Right renal pelvis (tissue), 4 donors: ENCODE measurements around the gene PPIAL4G. TPM values are rescaled to one million over a fixed set of nuclear protein-coding genes. Genes with fewer than 3 reads are reported as not detected.
"Not testable (repeated sequence)": the region's sequence is repeated elsewhere in the genome, so short reads cannot be mapped to it uniquely, and the experiment has no call there.

ENCODE experiments used
- DNase-seq, 4 donors: peaks; one replicate each; pipeline ENCODE4 v3.0.0-alpha.2; 2013; ENCODE audit warnings: low read depth in 4 of 4, low spot score in 3 of 4, missing footprints in 1 of 4
- polyA plus RNA-seq, 4 donors: library from polyadenylated mRNA; unstranded; fragments of 120-200 nt; gene quantifications; one replicate each; pipeline ENCODE4 v1.2.1, GENCODE V29; 2013; ENCODE audit not compliant: insufficient read length in 4 of 4

Gene PPIAL4G
- polyA plus RNA-seq, result under 1 TPM in 1 of 4 donors, not detected in 3; 0.05 TPM

DNA sequence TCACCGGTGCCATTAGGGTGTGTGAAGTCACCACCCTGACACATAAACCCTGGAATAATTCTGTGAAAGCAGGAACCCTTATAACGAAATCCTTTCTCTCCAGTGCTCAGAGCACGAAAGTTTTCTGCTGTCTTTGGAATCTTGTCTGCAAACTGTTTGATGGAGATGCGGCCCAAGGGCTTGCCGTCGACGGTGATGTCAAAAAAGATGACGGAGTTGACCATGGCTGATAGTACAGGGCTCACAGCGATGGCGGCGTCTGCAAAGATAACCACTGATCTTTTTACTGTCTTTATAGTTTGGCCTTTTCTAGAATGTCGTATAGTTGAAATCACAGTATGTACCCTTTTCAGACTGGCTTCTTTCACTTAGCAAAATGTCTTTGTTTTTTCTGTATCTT is at the start of gene PPIAL4G:
Gene PPIAL4G, minus strand, starts transcription at position 274 of the 400 bp plus-strand sequence. Its CDS starts 50 bp downstream, at position 224.
- DNase-seq, result not testable (repeated sequence)

DNA sequence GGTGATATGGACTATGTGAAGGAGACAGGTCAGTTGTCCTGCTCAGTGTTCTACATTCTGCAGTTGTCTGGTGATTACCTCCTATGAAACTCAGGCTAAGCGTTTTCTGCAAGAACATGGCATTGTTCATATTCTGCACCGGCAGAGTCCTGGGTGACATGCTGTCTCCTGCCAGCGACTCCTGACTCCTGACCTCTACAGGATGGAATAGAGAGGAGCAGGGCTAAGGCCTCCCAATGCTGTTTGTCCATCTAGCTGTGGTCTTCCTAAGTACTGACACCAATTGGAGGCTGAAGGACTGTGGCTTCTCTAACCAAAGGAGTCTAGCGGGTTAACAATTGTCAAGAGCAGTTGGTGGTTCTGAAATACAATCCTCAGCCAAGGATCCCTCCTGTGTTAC is 49.1 kb upstream of the PPIAL4G start:
- DNase-seq, result not testable (repeated sequence)

DNA sequence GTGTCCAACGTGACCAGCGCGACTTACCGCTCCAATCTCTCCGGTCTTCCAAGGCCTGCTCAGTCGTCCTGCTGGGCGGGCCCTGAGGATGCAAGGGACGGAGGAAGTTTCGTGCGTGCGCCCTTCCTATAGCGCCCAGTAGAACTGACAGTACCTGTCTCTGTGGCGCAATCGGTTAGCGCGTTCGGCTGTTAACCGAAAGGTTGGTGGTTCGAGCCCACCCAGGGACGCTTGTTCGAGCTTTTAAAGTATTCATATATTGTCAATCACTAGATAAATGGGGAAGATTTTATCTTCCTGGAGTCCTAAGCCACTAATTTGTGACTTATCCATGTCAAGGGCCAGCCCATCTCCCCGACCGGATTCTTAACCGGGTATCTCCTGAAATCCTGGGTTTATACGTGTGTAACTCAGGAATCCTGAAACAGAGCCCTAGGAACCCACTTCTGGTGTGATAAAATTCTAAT is 46.0 kb upstream of the PPIAL4G start:
- not testable (repeated sequence) for DNase-seq

DNA sequence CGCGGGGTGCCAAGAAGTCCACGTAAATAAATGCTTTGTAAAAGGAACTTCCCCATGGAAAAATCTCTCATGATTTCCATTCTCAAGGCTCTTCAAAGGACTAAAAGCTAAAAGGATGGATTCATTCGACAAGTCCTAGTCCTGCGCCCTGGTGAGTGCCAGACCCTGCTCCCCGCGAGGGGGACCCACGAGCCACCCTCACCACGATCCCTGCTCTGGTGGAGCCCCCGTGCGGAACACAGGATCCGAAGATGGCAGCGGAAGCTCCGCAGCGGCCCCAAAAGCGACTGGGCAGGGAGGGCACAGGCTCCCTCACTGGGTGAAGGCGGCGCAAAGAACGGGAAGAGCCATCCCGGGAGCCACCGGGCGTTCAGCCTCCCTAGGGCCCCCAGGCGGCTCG is 45.5 kb upstream of the PPIAL4G start:
- DNase-seq, result not testable (repeated sequence)

DNA sequence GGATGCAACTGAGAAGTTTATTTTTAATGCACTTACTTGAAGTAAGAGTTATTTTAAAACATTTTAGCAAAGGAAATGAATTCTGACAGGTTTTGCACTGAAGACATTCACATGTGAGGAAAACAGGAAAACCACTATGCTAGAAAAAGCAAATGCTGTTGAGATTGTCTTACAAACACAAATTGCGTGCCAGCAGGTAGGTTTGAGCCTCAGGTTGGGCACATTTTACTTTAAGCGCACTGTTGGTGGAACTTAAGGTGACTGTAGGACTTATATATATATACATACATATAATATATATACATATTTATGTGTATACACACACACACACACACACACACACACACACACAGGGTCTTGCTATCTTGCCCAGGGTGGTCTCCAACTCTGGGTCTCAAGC is 43.5 kb upstream of the PPIAL4G start:
- DNase-seq, result not testable (repeated sequence)

DNA sequence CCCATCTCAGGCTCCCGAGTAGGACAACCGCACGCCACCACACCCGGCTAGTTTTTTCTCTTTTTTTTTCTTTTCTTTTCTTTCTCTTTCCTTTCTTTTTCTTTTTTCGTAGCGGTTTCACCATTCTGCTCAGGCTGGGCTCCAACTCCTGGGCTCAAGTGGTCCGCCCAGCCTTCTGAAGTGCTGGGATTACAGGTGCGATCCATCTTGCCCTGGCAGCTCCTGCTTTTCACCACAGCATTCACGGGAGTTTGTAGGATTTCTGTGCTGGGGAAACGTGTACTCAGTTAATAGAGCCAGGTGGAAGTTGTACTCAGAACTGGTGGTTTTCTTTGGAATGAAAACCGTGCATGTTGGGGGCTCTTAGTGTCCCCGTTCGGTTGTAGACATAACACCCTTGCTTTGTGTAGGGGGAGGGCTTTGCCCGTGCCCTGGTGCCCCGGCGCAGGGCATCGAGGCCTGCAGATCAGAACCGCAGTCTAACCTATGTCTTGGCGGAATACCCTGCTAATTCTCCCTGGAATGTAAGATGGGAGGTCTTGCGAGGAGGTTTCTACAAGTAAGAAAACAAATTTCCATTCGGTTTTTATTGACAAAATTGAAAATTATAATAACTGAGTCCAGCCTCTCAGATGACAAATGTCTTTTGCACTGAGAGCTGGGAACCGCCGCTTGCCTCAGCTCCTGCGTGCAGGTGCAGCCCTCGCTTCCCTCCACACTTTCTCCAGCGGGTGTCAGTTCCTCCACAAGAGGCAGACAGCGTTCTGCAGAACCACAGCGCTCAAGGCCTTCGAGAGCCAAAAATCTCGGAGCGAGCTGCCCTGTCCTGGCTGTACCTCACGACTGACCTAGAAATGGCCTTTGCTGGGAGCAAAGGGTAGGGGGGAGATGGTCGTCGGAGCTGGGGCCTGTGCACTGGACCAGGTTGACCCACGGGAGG is 40.4 kb upstream of the PPIAL4G start:
- DNase-seq, result not testable (repeated sequence)

- peak; percentile 79 to 92 (median 90) for DNase-seq
Observed at GRCh38 chr1:148522561-148523204, 39.6 kb upstream of the PPIAL4G start.

GRCh38 chr1:148522072-148522471 is 39.0 kb upstream of the PPIAL4G start:
- peak; percentile 60 to 75 (median 69) for DNase-seq

DNA sequence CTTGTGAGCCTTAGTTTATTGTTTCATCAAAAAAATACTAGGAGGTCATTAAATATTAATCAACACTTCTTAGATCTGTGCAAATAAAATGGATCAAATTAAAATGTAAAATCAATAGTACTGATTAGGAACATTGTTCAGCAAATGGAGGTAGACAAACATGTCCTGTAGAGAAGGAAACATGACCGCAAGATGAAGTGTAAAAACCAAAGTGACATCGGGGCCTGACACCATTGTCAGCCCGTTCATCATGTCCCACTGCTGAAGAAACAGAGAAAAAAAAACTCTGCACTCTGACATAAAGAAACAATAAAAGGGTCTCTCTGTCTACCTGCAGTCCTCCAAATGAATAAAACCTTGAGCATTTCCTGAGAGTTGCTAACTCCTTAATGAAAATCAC is 31.2 kb upstream of the PPIAL4G start:
- DNase-seq, result not testable (repeated sequence)

GRCh38 chr1:148512571-148513184 is 29.6 kb upstream of the PPIAL4G start:
- DNase-seq, result not testable (repeated sequence)

DNA sequence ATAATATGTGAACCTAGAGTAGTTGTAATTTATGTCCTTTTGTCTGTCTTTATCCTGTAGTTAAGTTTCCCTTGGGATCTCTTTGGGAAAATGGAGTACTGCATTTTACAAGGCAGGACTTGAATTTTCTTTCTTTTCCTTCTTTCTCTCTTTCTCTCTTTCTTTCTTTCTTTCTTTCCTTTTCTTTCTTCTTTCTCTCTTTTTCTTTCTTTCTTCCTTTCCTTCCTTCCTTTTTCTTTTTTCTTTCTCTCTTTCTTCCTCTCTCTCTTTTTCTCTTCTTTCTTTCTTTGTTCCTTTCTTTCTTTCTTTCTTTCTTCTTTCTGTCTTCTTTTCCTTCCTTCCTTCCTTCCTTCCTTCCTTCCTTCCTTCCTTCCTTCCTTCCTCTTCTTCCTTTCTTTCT is 10.8 kb upstream of the PPIAL4G start:
- DNase-seq, result not testable (repeated sequence)

- not testable (repeated sequence) for DNase-seq
Observed at GRCh38 chr1:148481134-148481533, 2.0 kb downstream of the PPIAL4G start.

- not testable (repeated sequence) for DNase-seq
Observed at GRCh38 chr1:148459694-148460093, 23.4 kb downstream of the PPIAL4G start.

DNA sequence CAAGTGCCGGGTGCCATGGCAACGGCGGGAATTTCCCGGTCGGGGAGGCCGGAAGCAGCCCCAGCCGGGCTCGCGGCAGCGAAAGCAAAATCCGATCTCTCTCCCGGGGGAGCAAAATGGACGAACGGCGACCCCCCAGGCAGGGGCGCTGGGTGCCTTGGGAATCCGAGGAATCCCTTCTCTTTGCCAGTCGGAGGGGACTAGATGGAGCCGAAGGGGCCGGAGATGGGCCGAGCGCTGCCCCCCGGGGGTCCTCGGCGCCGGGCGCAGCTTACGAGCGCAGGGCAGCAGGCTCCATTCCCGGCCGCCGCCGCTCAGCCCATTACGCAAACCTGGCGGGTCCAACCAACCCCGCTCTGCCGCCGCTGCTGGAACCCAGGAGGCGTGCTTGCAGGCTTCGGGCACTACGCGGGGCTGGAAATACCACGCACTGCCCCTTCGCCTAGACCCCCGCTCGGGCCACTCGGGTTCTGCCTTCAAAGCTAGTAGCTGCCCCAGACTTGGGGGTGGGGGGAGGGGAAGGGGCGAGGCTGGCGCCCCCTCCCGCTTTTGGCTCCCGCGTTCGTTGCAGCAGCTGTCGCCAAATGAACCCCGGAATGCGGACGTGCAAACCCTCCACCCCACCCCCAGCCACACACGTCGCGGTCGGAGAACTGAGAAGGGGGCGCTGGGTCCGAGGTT is 24.1 kb downstream of the PPIAL4G start:
- peak; percentile 18 to 37 (median 28) for DNase-seq

- not testable (repeated sequence) for DNase-seq
Observed at GRCh38 chr1:148458398-148458797, 24.7 kb downstream of the PPIAL4G start.

GRCh38 chr1:148452845-148453244 is 30.3 kb downstream of the PPIAL4G start:
- DNase-seq, result not testable (repeated sequence)

- DNase-seq, result not testable (repeated sequence)
Observed at GRCh38 chr1:148439654-148440325, 43.3 kb downstream of the PPIAL4G start.

- DNase-seq, result no peak
Observed at GRCh38 chr1:148435406-148435805, 47.7 kb downstream of the PPIAL4G start.

DNA sequence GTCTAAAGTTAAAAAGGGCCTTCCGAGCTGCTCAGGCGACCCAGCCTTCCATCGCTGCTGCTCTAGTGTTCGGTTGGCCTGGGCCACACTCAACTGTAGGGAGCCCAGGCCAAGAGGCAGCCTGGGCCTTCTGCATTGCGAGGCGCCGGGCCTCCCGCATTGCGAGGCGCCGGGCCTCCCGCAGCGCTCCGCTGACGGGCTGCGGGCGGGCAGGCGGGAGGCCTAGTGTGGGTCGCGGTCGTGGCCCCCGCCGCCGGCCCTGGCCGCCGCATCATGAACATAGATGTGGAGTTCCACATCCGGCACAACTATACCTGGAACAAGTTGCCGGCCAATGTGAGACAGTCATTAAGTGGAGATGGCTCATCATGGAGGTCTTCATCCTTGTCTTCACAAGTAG is 48.3 kb downstream of the PPIAL4G start:
- no peak for DNase-seq

DNA sequence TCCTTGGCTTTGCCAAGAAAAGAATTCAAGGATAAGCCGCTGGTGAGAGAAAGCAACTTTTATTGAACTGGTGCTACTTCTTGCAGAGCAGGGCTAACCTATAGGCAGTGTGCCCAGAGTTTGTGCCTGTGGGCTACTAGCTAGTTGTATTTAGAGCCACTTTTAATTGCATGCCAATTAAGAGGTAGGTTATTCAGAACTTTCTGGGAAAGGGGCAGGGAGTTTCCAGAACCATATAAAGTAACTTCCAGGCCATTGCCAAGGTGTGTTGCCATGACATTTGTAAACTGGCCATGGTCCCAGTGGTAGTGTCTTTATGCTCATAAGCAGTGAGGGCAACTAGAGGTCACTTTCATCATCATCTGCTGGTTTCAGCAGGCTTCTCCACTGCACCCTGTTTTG is 50.2 kb downstream of the PPIAL4G start:
- DNase-seq, result not testable (repeated sequence)
